Erythroblast (primary cell): ENCODE data around the gene CYP2F1.

Source experiments
- GATA1 ChIP-seq: IDR thresholded peaks from 2 replicates; pipeline ENCODE4 v1.6.1; 2011; ENCODE audit warnings: low read depth, mild to moderate bottlenecking, control low read depth, low read length, moderate library complexity
- POLR2A ChIP-seq: IDR thresholded peaks from 2 replicates; pipeline ENCODE4 v1.6.1; 2011; ENCODE audit warnings: mild to moderate bottlenecking, low read length

DNA sequence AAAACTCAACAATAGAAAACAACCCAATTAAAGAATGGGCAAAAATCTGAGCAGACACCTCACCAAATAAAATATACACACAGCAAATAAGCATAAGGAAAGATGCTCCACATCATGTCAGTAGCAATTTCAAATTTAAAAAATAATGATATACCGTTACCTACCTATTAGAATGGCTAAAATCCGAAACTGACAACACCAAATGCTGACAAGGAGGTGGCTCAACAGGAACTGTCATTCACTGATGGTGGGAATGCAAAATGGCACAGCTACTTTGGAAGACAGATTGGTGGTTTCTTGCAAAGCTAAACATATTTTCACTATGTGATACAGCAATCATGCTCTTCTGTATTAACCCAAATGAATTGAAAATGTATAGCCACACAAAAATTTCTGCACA lies 16.9 kb upstream of the CYP2F1 start:
- TF ChIP-seq POLR2A (no peak), GATA1 (no peak)
